MM.1S (cell line): ENCODE data around the gene TMEM123.

Experiments
- DNase-seq: peaks from one replicate; pipeline ENCODE4 v3.0.0-alpha.2; 2015
- H2AFZ ChIP-seq: fragments of 300-600 bp; sonication (generic); 2 replicates; pipeline ENCODE4 v1.6.0; 2016; ENCODE audit warnings: antibody characterized with exemption, low read length
- H3F3A ChIP-seq: fragments of 300-600 bp; sonication (generic); 2 replicates; pipeline ENCODE4 v1.6.1; 2016; ENCODE audit warnings: mild to moderate bottlenecking, antibody characterized with exemption, low read length, moderate library complexity, mixed read lengths; ENCODE audit not compliant: insufficient read depth
- H3K27ac ChIP-seq: fragments of 300-600 bp; sonication (generic); 2 replicates; pipeline ENCODE4 v1.5.1; 2016; ENCODE audit warnings: mild to moderate bottlenecking, low read length
- H3K27me3 ChIP-seq: fragments of 300-600 bp; sonication (generic); replicated peaks from 2 replicates; pipeline ENCODE4 v1.6.0; 2016; ENCODE audit warnings: low read length; ENCODE audit not compliant: insufficient read depth
- H3K36me3 ChIP-seq: fragments of 300-600 bp; sonication (generic); replicated peaks from 2 replicates; pipeline ENCODE4 v1.6.1; 2016; ENCODE audit warnings: mild to moderate bottlenecking, low read length, mixed read lengths; ENCODE audit not compliant: insufficient read depth
- H3K4me1 ChIP-seq: fragments of 300-600 bp; sonication (generic); 2 replicates; pipeline ENCODE4 v1.6.1; 2016; ENCODE audit warnings: low read length, mixed read lengths
- H3K4me2 ChIP-seq: fragments of 300-600 bp; sonication (generic); 2 replicates; pipeline ENCODE4 v1.6.0; 2016; ENCODE audit warnings: low read depth, low read length
- H3K4me3 ChIP-seq: fragments of 300-600 bp; sonication (generic); 2 replicates; pipeline ENCODE4 v1.5.1; 2016; ENCODE audit warnings: low read length, mixed read lengths
- H3K79me2 ChIP-seq: fragments of 300-600 bp; sonication (generic); 2 replicates; pipeline ENCODE4 v1.6.1; 2016; ENCODE audit warnings: mixed run types, low read length, mixed read lengths
- H3K9ac ChIP-seq: fragments of 300-600 bp; sonication (generic); 2 replicates; pipeline ENCODE4 v1.6.1; 2016; ENCODE audit warnings: low read length, mixed read lengths
- H3K9me2 ChIP-seq: fragments of 300-600 bp; sonication (generic); replicated peaks from 2 replicates; pipeline ENCODE4 v1.6.1; 2016; ENCODE audit warnings: mild to moderate bottlenecking, low read length, mixed read lengths; ENCODE audit not compliant: insufficient read depth
- H3K9me3 ChIP-seq: fragments of 300-600 bp; sonication (generic); replicated peaks from 2 replicates; pipeline ENCODE4 v1.6.1; 2016; ENCODE audit warnings: mild to moderate bottlenecking, low read length, mixed read lengths; ENCODE audit not compliant: insufficient read depth
- H4K20me1 ChIP-seq: fragments of 300-600 bp; sonication (generic); 2 replicates; pipeline ENCODE4 v1.6.1; 2016; ENCODE audit warnings: mild to moderate bottlenecking, low read length, moderate library complexity, mixed read lengths; ENCODE audit not compliant: insufficient read depth
- EZH2 ChIP-seq: fragments of 300-600 bp; sonication (generic); optimal IDR thresholded peaks from 2 replicates; pipeline ENCODE3; 2017; ENCODE audit warnings: low read depth, mild to moderate bottlenecking, antibody characterized with exemption, low read length, mixed read lengths
- EZH2phosphoT487 ChIP-seq: fragments of 300-600 bp; sonication (generic); IDR thresholded peaks from 2 replicates; pipeline ENCODE4 v1.6.1; 2018; ENCODE audit warnings: antibody characterized with exemption, low read length
- TF ChIP-seq, protein P1 (sequence below): fragments of 300-600 bp; sonication (generic); IDR thresholded peaks from 2 replicates; pipeline ENCODE4 v1.5.1; 2016; ENCODE audit warnings: antibody characterized with exemption, low read length, mixed read lengths

Gene TMEM123

DNA sequence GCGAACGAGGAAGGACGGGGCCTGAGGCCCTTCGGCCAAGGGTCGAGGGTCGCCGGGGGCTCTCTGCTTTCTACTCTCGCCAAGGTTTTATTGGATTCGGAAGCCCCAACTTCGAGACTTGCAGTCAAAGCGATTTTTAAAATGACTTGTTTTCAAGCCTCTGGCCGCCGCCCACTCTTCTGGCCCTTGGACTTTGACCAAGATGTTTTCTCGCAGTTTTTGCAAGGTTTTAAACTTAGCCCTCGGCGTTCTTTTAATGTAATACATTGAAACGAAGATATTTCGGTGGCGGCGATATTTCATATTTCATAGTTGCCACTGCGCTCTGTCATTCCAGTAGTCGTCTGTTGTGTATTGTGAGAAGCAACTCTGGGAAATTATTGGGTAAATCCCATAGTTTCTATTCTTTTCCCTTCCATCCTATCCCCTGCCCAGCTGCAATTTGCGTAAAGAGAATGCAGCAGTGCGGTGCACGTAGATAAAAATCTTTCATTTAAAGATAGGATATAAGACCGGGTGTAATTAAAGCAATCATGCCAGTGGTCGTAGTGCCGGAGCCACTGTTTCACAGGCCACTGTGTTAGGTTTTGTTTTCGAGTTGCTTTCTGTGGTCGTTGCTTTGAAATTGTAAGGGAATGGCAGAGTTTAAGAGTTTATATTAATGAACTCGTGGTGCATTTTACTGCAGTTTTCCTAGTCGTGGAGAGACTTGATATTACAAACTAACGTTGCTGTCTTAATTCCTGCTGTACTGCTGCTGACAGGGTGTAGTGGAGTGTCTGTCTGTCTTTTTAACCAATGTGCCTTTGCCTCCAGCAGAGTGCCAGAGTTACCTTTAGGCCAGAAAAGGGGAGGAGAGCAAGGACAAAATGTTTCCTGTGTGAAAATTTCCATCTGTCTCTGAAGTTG, 104.8 kb downstream of the TMEM123 start:
- H3K9ac ChIP-seq: peak overlapping the region; percentile 91
- no peaks in the 10 kb centered on the region for H3K27me3 ChIP-seq
- no peaks in the 10 kb centered on the region for H3K9me3 ChIP-seq
- H2AFZ ChIP-seq: peak overlapping the region; percentile 97
- DNase-seq: peak; percentile 48
- peak overlapping the region; percentile 88 for H3K4me3 ChIP-seq
- TF ChIP-seq, protein P1, sequence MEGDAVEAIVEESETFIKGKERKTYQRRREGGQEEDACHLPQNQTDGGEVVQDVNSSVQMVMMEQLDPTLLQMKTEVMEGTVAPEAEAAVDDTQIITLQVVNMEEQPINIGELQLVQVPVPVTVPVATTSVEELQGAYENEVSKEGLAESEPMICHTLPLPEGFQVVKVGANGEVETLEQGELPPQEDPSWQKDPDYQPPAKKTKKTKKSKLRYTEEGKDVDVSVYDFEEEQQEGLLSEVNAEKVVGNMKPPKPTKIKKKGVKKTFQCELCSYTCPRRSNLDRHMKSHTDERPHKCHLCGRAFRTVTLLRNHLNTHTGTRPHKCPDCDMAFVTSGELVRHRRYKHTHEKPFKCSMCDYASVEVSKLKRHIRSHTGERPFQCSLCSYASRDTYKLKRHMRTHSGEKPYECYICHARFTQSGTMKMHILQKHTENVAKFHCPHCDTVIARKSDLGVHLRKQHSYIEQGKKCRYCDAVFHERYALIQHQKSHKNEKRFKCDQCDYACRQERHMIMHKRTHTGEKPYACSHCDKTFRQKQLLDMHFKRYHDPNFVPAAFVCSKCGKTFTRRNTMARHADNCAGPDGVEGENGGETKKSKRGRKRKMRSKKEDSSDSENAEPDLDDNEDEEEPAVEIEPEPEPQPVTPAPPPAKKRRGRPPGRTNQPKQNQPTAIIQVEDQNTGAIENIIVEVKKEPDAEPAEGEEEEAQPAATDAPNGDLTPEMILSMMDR: no peak
- TF ChIP-seq EZH2 (no peak), EZH2phosphoT487 (no peak)
- H3F3A ChIP-seq: peaks cover 17% of the 10 kb centered on the region
- H3K9me2 ChIP-seq: no peaks in the 10 kb centered on the region
- H3K27ac ChIP-seq: peak overlapping the region; percentile 94
- H3K4me2 ChIP-seq: peak overlapping the region; percentile 64
- no peaks in the 10 kb centered on the region; the same call in 1 of the 2 replicates for H3K36me3 ChIP-seq
- H4K20me1 ChIP-seq: no peaks in the 10 kb centered on the region
- peaks cover 15% of the 10 kb centered on the region; the same call in 1 of the 2 replicates for H3K4me1 ChIP-seq
- H3K79me2 ChIP-seq: peaks cover 39% of the 10 kb centered on the region

DNA sequence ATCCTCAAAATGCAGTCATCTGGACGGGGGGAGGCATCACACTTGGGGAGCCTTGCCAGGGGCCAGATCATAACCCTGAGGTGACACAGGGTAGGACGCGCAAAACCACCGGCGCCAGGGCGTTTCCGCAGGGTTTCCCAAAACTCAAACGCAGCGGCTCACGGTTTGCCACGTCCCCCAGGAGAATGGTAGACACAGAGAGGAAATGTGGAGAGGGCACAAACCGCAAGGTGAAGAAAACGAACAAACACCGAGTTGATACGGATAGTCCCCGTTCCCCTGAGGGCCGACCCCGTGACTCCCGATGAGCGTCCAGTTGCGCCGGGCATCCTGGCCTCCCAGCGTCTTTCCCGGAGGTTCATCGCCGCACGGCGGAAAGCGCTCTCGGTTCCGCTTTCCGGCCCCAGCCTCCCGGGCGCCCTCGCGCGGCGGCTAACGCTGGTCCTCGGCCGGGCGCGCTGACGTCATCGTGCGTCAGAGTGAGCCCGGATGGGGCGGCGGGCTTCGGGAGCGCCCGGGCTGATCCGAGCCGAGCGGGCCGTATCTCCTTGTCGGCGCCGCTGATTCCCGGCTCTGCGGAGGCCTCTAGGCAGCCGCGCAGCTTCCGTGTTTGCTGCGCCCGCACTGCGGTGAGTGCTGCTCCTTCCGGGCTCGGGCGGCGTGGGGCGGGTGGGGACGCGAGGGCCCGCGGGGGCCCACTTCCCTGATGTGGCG, 105.7 kb downstream of the TMEM123 start, which contains the start of gene BIRC2:
BIRC2 (plus strand) TSS at position 467 of the 714 bp plus-strand sequence. CDS start 2,641 bp downstream, outside the sequence.
- Histone ChIP-seq H3K9me3 (no peaks in the 10 kb centered on the region), H3K4me1 (peaks cover 15% of the 10 kb centered on the region; the same call in 1 of the 2 replicates), H4K20me1 (no peaks in the 10 kb centered on the region), H3K4me2 (peak within 1 kb of the TSS; percentile 64), H2AFZ (peak within 1 kb of the TSS; percentile 97), H3F3A (peaks cover 17% of the 10 kb centered on the region), H3K36me3 (no peaks in the 10 kb centered on the region; the same call in 1 of the 2 replicates), H3K27ac (peak within 1 kb of the TSS; percentile 94), H3K27me3 (no peaks in the 10 kb centered on the region), H3K79me2 (peaks cover 39% of the 10 kb centered on the region), H3K4me3 (peak within 1 kb of the TSS; percentile 88), H3K9ac (peak within 1 kb of the TSS; percentile 91), H3K9me2 (no peaks in the 10 kb centered on the region)
- TF ChIP-seq EZH2 (no peak), EZH2phosphoT487 (no peak)
- TF ChIP-seq, protein P1: peak; percentile 69
- DNase-seq: peak; percentile 94

DNA sequence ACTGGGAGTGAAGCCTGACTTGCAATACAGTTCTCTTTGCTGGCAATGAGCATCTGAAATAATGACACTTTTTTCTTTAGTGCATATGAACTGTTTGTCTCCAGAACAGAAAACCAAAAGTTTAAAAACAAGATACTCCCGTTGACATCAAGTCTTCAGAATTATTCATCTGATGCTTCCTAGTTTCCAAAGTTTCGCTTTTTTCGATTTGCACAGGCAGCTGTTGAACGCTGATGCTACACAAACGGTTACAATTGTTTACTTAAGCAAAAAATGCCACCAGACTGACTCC, 106.2 kb downstream of the TMEM123 start:
- no peaks in the 10 kb centered on the region for H3K9me3 ChIP-seq
- H3K4me1 ChIP-seq: peaks cover 15% of the 10 kb centered on the region; the same call in 1 of the 2 replicates

More for the DNA sequence above, 106.2 kb downstream of the TMEM123 start:
- no peaks in the 10 kb centered on the region for H4K20me1 ChIP-seq
- H3K27ac ChIP-seq: peak overlapping the region; percentile 94
- H3K79me2 ChIP-seq: peaks cover 39% of the 10 kb centered on the region
- H3K4me2 ChIP-seq: peak overlapping the region; percentile 52
- peak overlapping the region; percentile 88 for H3K4me3 ChIP-seq
- no peaks in the 10 kb centered on the region; the same call in 1 of the 2 replicates for H3K36me3 ChIP-seq
- no peak for TF ChIP-seq EZH2phosphoT487
- TF ChIP-seq, protein P1: no peak
- TF ChIP-seq EZH2: no peak
- H3K27me3 ChIP-seq: no peaks in the 10 kb centered on the region
- H3K9ac ChIP-seq: peak overlapping the region; percentile 91
- H3F3A ChIP-seq: peaks cover 17% of the 10 kb centered on the region
- peak overlapping the region; percentile 97 for H2AFZ ChIP-seq
- H3K9me2 ChIP-seq: no peaks in the 10 kb centered on the region
- peak; percentile 14 for DNase-seq
